ENCODE data around the gene NOX5.
"Not testable (repeated sequence)": the region's sequence is repeated elsewhere in the genome, so short reads cannot be mapped to it uniquely, and the experiment has no call there.

The NOX5 gene

GRCh38 chr15:69014454-69014853, at the start of gene NOX5:
TSS of gene NOX5 (plus strand) at chr15:69014695. CDS start at chr15:69014736, 41 bp downstream.
- no peak for DNase-seq

- DNase-seq: no peak
Measured at GRCh38 chr15:68966996-68967395, 47.5 kb upstream of the NOX5 start.

GRCh38 chr15:68967948-68968347, 46.5 kb upstream of the NOX5 start:
- no peak for DNase-seq

DNA sequence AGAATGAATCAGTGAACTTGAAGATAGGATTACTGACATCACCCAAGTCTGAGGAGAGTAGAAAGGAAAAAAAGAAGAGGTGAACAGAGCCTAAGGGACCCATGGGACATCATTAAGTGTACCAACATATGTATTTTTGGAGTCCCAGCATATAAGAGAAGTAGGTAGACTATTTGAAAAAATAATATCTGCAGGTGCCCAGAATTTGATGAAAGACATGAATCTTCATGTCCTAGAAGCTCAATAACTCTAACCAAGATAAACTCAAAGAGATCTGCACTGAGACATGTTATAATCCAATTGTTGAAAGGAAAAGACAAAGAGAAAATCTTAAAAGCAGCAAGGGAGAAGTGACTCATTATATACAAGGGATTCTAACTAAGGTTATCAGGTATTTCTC, 45.2 kb upstream of the NOX5 start:
- no peak for DNase-seq

GRCh38 chr15:68972201-68973065, 42.1 kb upstream of the NOX5 start:
- DNase-seq: no peak

DNA sequence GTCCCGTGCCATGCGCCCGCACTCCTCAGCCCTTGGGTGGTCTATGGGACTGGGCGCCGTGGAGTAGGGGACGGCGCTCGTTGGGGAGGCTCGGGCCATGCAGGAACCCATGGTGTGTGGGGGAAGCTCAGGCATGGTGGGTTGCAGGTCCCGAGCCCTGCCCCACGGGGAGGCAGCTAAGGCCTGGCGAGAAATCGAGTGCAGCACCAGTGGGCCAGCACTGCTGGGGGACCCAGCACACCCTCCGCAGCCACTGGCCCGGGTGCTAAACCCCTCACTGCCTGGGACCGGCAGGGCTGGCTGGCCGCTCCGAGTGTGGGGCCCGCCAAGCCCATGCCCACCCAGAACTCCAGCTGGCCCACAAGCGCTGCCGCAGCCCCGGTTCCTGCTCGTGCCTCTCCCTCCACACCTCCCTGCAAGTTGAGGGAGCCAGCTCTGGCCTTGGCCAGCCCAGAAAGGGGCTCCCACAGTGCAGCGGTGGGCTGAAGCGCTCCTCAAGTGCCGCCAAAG, 38.8 kb upstream of the NOX5 start:
- not testable (repeated sequence) for DNase-seq

DNA sequence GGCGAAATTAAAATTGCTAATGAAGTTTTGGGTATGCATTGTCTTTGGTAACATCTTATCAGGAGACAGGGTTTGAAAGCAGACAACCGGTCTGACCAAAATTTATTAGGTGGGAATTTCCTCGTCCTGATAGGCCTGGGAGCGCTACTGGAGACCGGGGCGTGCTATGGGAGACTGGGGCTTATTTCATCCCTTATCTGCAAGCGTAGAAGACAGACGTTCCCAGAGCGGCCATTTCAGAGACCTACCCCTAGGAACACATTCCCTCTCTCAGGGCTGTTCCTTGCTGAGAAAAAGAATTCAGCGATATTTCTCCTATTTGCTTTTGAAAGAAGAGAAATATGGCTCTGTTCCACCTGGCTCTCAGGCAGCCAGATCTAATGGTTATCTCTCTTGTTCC, 37.1 kb upstream of the NOX5 start:
- DNase-seq: not testable (repeated sequence)

DNA sequence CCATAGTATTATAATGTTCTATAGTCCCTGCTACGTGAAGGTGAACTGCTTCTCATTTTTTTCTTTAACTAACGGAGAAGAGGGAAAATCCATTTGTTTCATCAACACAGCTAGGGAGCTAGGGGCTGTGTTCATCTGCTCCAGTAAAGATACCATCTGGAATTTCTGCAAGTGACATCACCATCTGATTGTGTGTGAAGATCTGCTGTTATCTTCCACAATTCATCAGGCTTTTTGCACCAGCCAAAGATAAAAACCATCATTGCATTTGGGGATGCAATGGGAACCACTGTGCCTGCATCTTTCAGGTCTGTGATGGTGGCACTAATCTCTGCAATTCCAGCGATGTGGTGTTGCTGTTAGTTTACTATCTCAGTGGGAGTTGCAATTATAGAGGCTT, 35.5 kb upstream of the NOX5 start:
- no peak for DNase-seq

- DNase-seq: no peak
Measured at GRCh38 chr15:68979816-68980215, 34.7 kb upstream of the NOX5 start.

DNA sequence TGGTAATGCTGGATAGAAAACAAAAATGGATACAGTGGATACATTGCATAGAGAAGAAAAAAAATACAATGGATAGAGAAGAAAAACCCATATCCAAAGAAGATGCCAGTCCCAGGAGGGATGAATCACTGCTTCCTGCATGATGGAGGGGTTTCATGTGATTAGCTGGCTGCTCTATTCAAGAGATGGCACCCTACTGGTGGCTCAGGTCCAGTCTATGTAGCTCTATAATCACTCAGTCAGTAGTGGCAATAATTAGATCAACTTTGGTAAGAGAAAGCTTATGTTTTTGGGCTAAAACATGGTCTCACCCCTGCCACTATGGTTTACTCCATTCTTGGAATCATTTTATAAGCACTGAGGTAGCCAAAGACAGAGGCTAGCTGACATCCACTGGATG, 33.7 kb upstream of the NOX5 start:
- DNase-seq: no peak

DNA sequence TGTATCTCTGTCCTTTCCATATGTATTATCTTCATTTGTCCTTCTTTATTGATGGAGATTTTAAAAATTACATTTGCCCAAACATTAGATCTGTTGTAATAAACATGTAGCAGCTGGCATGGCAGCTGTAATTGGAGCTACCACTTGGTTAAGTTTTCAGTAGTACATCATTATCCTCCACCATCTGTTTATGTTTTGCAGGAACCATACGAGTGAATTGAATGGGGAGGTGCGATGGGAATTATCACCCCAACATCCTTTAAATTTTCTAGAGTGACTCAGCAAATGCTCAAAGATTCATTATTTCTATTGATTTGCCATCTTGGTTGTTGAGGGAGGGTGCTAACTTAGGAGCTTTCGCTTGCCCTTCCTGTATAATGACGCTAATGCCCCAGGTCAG, 32.6 kb upstream of the NOX5 start:
- DNase-seq: no peak

- DNase-seq: no peak
Measured at GRCh38 chr15:68982976-68983563, 31.4 kb upstream of the NOX5 start.

- DNase-seq: no peak
Measured at GRCh38 chr15:68983961-68984481, 30.5 kb upstream of the NOX5 start.

DNA sequence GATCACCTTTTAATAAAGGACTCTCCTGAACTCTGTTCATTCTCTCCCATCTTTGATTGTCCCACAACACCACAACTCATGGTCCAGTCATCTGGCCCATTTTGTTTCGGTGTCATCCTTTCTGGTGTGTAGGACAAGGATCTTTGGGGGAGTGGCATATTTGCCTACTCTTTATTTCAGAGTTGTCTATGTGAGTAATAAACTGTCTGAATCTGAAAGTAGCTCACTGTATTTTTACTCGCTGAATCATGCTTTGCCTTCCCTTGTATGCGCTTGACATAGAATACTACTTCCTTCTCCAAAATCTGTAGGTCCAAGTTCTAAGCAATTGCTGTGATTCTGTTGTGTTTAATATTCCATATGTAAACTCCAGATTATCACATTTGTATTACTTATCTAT, 29.9 kb upstream of the NOX5 start:
- DNase-seq: no peak

- DNase-seq: no peak
Measured at GRCh38 chr15:68985361-68985891, 29.1 kb upstream of the NOX5 start.

DNA sequence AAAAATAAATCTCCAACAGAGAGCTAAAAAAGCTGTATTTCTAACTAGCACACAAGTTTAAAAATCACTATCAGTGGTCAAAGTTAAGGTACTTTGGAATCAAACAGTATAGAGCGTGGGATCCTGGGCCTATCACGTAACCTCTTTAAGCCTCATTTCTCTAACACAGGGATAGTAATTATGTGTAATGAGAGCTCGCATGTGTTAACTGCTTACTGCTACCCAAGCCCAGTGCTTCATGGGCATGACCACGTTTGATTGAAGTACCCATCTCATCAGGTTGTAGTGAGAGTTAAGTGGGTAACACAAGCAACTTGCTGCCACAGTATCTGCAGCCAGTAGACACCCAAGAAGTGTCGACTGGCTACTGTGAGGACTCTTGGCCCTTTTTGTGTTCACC, 28.2 kb upstream of the NOX5 start:
- no peak for DNase-seq

DNA sequence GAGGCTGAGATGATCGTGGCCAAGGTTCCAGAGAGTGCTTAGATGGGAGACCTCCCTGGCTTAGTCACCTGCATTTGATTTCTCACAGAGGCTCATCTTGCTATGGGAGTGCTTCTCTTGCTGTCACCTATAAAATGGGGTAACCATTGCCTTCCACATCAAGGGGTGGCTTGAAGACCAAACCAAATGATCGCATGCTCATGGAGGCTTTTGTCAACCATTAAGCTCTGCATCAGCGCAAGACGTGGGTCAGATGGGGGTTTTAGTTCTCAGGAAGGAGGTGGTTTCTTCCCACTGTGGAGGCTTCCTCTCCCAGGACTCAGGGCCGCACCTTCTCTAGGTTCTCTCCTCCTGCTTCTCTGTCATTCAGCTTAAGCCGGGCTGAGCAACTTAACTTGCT, 27.4 kb upstream of the NOX5 start:
- DNase-seq: no peak

- DNase-seq: no peak
Measured at GRCh38 chr15:68987676-68988075, 26.8 kb upstream of the NOX5 start.

DNA sequence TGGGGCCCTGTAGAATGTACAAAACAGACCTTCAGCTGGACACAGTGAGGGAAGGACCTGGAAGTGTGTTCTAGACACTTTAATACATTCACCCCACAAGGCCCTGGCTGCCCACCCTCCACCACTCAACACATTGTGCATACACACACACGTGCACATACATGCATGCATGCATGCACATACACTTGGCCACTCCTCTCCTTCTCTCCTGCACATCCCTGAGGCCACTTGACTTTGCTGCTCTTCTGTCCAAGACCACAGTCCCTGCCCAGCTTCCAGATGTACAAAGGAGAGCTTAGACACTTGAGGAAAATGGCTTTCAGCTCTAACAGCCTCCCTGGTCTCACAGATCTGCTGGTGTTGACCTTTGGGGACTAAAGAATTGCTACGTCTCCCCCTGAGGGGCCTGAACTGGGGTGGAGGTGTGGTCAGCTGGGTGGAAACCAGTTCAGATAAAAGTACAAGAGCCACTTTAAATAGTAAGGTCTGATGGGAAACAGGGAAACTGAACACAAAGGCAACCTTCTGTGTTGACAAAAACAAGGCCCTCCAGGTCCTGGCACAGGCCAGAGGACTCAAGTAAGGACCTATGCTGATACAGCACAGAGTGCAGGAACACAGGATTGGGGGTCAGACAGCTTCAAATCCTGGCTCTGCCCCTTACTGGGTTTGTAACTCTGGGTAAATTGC, 24.8 kb upstream of the NOX5 start:
- no peak for DNase-seq

DNA sequence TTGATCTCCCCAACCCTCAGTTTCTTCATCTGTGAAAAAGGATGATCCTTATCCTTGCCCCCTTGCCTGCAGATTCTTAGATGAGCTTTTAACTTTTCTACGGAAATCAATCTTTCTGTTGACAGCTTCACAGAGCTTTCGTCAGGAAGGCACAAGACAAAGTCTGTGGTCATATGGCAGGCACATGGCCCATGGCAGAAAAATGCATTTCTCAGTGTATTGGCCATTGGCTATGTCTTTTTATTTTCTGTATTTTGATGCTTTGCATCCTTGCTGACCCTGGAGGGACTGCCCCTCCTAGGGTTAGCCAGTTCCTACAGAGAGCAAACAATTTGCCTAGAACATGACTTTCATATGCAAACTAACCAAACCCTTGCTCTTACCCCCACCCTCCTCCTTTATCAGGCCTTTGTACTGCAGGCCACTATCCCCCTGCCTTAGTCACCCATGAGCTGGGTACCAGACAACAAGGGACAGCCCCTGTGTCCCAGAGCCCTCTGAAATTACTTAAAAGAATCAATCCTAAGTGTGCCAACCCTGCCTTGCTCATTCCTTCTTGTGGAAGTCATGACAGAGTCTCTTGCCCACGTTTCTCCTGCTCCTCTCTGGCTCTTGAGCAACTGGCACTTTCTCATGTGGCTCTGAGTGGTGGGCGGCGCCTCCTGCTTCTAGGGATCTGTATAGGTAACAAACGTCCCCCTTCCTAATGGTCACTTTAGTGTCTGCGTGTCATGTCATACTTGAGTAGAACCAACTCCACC, 24.1 kb upstream of the NOX5 start:
- no peak for DNase-seq

- no peak for DNase-seq
Measured at GRCh38 chr15:68990992-68991500, 23.4 kb upstream of the NOX5 start.

DNA sequence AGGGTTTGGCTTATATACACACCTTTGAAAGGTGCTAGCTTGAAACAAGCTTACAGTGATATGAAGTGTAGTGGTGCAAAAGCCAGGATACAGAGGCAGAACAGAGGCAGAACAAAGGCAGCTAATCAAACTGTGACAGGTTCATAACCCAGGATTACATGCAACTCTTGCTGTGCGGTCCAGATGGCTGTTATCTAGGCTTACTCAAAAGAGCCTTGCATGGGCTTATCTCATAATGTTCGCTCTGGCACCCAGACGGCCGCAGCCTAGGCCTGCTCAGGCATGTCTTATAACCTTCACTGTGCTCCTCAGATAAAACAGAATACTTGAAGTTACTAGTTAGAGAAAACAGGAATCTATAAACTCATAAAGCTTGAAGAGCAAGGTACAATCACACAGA, 22.8 kb upstream of the NOX5 start:
- DNase-seq: no peak
